Measurements from ENCODE around the gene NRG2. TPM values are rescaled to one million over a fixed set of nuclear protein-coding genes. Genes with fewer than 3 reads are reported as not detected.

NRG2 gene
- total RNA-seq, 1 donor from 2014 or later, result 2.0 TPM

DNA sequence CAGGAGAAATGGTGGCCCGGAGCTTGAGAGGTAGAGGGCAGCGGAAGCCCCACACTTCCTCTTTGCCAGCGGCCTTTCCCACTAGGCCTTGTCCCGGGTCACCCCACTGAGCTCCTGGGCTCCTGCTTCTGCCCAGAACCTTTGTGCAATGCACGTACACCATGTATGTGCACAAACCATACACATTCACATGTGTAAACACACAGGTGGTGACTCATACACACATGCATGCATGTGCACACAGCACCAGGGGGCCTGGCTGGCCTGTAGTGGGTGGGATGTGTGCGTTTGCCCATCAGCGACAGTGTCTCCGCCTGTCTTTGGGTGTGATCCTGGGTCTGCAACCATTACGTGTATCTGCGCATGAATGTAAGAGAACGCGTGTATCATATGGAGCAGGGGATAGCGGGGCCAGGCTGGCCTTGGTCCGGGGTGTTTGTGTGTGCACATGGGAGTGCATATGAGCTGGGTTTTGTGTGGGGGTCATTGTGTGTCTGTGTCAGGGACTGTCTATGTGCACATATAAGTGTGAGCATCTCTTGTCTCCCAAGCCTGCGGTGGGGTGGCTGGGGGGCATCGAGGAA is 203.8 kb downstream of the NRG2 start:
- peaks cover 72% of the 10 kb centered on the region for H3K27me3 Mint-ChIP-seq (ENCODE audit: low read depth)
- TF ChIP-seq, protein P1, sequence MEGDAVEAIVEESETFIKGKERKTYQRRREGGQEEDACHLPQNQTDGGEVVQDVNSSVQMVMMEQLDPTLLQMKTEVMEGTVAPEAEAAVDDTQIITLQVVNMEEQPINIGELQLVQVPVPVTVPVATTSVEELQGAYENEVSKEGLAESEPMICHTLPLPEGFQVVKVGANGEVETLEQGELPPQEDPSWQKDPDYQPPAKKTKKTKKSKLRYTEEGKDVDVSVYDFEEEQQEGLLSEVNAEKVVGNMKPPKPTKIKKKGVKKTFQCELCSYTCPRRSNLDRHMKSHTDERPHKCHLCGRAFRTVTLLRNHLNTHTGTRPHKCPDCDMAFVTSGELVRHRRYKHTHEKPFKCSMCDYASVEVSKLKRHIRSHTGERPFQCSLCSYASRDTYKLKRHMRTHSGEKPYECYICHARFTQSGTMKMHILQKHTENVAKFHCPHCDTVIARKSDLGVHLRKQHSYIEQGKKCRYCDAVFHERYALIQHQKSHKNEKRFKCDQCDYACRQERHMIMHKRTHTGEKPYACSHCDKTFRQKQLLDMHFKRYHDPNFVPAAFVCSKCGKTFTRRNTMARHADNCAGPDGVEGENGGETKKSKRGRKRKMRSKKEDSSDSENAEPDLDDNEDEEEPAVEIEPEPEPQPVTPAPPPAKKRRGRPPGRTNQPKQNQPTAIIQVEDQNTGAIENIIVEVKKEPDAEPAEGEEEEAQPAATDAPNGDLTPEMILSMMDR (IDR thresholded peaks at IDR 0.05; ENCODE audit: unreplicated experiment), result no peak
- H3K4me1 Mint-ChIP-seq, result no peaks in the 10 kb centered on the region
- no peaks in the 10 kb centered on the region for H3K9me3 Mint-ChIP-seq
- H3K4me3 Mint-ChIP-seq, result no peak overlapping the region
- H3K27ac Mint-ChIP-seq, result no peak overlapping the region
- DNase-seq (ENCODE audit: low spot score in 2 of 2, unreplicated experiment in 2 of 2), result no peak
- no peaks in the 10 kb centered on the region for H3K36me3 Mint-ChIP-seq

DNA sequence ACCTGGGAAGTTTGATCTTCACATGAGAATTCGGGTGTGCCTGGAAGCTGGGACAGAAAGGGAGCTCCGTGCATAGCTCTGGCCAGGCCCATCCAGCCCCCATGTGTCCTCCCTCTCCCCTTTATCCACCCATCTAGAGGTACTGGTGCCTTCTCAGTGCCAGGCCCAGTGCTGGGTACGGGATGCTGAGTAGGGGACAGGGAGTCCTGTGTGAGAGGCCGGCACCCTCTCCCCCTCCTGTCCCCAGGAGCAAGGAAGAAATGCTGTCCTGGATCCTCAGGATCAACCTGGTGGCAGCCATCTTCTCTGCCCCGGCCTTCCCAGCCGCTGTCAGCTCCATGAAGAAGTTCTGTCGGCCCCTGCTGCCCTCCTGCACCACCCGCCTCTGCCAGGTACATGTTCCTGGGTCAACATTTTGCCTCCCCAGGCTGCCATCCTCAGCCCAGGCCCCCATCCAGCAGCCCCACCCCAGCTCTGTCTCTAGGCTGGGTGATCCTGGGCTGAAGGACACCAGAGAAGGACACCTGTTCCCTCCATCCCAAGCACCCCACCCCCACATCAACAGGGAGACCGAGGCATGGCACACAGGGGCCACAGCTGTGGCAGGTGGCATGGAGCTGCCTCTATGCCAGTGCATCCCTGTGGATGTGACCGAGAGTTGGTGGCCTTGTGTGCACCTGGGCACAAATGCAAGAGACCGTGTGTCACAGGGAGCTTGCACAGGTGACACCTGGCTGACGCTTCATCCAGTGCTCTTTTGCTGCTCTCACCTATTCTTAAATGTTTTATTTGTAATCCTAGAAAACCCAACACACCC is 204.5 kb downstream of the NRG2 start:
- no peak overlapping the region for H3K27ac Mint-ChIP-seq
- TF ChIP-seq, protein P1 (IDR thresholded peaks at IDR 0.05; ENCODE audit: unreplicated experiment), result no peak
- no peak overlapping the region for H3K4me3 Mint-ChIP-seq
- H3K4me1 Mint-ChIP-seq, result no peaks in the 10 kb centered on the region
- H3K36me3 Mint-ChIP-seq, result no peaks in the 10 kb centered on the region
- no peak for DNase-seq (ENCODE audit: low spot score in 2 of 2, unreplicated experiment in 2 of 2)
- H3K27me3 Mint-ChIP-seq (ENCODE audit: low read depth), result peaks cover 74% of the 10 kb centered on the region
- H3K9me3 Mint-ChIP-seq, result no peaks in the 10 kb centered on the region

DNA sequence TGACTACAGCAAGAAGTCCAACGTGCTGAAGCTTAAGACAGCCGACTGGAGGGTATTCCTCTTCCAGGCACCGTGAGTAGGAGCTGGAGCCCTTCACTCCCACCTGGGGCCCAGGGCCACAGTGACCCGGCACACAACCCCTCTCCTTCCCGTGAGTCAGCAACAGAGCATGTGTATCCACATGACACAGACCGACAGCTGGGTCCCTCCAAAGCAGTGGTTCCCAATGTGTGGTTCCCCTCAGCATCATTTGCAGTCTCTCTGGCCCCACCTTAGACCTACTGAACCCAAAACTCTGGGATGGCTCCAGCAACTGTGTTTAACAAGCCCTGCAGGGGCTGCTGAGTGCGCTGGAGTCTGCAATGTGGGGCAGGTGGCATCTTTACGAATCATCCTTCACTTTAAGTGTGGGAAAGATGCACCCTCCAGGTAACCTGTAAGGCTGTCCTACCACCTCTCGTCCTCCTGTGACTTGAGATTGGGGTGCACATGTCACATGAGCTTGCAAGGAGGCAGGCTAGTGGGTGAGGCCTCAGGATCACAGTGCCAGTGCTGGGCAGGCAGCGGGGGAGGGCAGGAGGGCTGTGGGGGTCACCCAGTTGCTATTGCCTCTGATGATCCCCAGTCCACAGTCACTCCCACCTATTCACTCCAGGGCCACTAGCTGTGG is 205.3 kb downstream of the NRG2 start:
- no peak overlapping the region for H3K4me3 Mint-ChIP-seq
- H3K4me1 Mint-ChIP-seq, result no peaks in the 10 kb centered on the region
- TF ChIP-seq, protein P1 (IDR thresholded peaks at IDR 0.05; ENCODE audit: unreplicated experiment), result no peak
- H3K27ac Mint-ChIP-seq, result no peak overlapping the region
- peaks cover 76% of the 10 kb centered on the region for H3K27me3 Mint-ChIP-seq (ENCODE audit: low read depth)
- no peaks in the 10 kb centered on the region for H3K36me3 Mint-ChIP-seq
- no peak for DNase-seq (ENCODE audit: low spot score in 2 of 2, unreplicated experiment in 2 of 2)
- no peaks in the 10 kb centered on the region for H3K9me3 Mint-ChIP-seq

GRCh38 chr5:139836469-139837208 is 206.5 kb downstream of the NRG2 start:
- Mint-ChIP-seq H3K4me1 (no peaks in the 10 kb centered on the region), H3K9me3 (no peaks in the 10 kb centered on the region), H3K27ac (no peak overlapping the region), H3K27me3 (ENCODE audit: low read depth) (peaks cover 77% of the 10 kb centered on the region), H3K36me3 (no peaks in the 10 kb centered on the region), H3K4me3 (no peak overlapping the region)
- TF ChIP-seq, protein P1 (IDR thresholded peaks at IDR 0.05; ENCODE audit: unreplicated experiment), result no peak
- DNase-seq (ENCODE audit: low spot score in 2 of 2, unreplicated experiment in 2 of 2), result no peak

- Mint-ChIP-seq H3K27ac (no peak overlapping the region), H3K4me3 (no peak overlapping the region), H3K36me3 (no peaks in the 10 kb centered on the region), H3K27me3 (ENCODE audit: low read depth) (peaks cover 76% of the 10 kb centered on the region), H3K4me1 (no peaks in the 10 kb centered on the region), H3K9me3 (no peaks in the 10 kb centered on the region)
- no peak for DNase-seq (ENCODE audit: low spot score in 2 of 2, unreplicated experiment in 2 of 2)
- TF ChIP-seq, protein P1 (IDR thresholded peaks at IDR 0.05; ENCODE audit: unreplicated experiment), result no peak
These were observed 207.4 kb downstream of the NRG2 start for GRCh38 chr5:139835656-139836055.

All from mesothelial cell of epicardium (in vitro differentiated cells).